CD4-positive, alpha-beta T cell treated with Interleukin-12 subunit alpha and Interleukin-12 subunit beta, for 1 hour (primary cell): Measurements from ENCODE around the gene AKAP6.

Experiments used
- DNase-seq: peaks from one replicate; pipeline ENCODE4 v3.0.0-alpha.2; 2020

AKAP6 gene

GRCh38 chr14:32722631-32723183 lies 393.6 kb downstream of the AKAP6 start:
- DNase-seq, result no peak

- no peak for DNase-seq
These were observed 395.9 kb downstream of the AKAP6 start for GRCh38 chr14:32724867-32725471.

- DNase-seq, result no peak
These were observed 397.4 kb downstream of the AKAP6 start for GRCh38 chr14:32726516-32726915.

- DNase-seq, result no peak
These were observed 398.7 kb downstream of the AKAP6 start for GRCh38 chr14:32727832-32728231.

- no peak for DNase-seq
These were observed 399.4 kb downstream of the AKAP6 start for GRCh38 chr14:32728526-32728925.

GRCh38 chr14:32728976-32729375 lies 399.9 kb downstream of the AKAP6 start:
- DNase-seq, result no peak

- DNase-seq, result no peak
These were observed 402.2 kb downstream of the AKAP6 start for GRCh38 chr14:32731249-32731648.

GRCh38 chr14:32733015-32733414 lies 403.9 kb downstream of the AKAP6 start:
- no peak for DNase-seq

- no peak for DNase-seq
These were observed 405.2 kb downstream of the AKAP6 start for GRCh38 chr14:32734261-32734660.

GRCh38 chr14:32737621-32738020 lies 408.5 kb downstream of the AKAP6 start:
- DNase-seq, result no peak

- DNase-seq, result no peak
These were observed 409.2 kb downstream of the AKAP6 start for GRCh38 chr14:32738206-32738871.

GRCh38 chr14:32744811-32745445 lies 415.8 kb downstream of the AKAP6 start:
- DNase-seq, result no peak

- no peak for DNase-seq
These were observed 425.1 kb downstream of the AKAP6 start for GRCh38 chr14:32754209-32754608.

- DNase-seq, result no peak
These were observed 427.1 kb downstream of the AKAP6 start for GRCh38 chr14:32756173-32756572.

GRCh38 chr14:32756775-32757174 lies 427.7 kb downstream of the AKAP6 start:
- no peak for DNase-seq

GRCh38 chr14:32757568-32757967 lies 428.5 kb downstream of the AKAP6 start:
- DNase-seq, result no peak

GRCh38 chr14:32761381-32761968 lies 432.4 kb downstream of the AKAP6 start:
- no peak for DNase-seq

- no peak for DNase-seq
These were observed 433.8 kb downstream of the AKAP6 start for GRCh38 chr14:32762886-32763285.

- no peak for DNase-seq
These were observed 434.6 kb downstream of the AKAP6 start for GRCh38 chr14:32763673-32764072.

- no peak for DNase-seq
These were observed 435.0 kb downstream of the AKAP6 start for GRCh38 chr14:32764131-32764530.

GRCh38 chr14:32770422-32770821 lies 441.3 kb downstream of the AKAP6 start:
- no peak for DNase-seq

- no peak for DNase-seq
These were observed 445.1 kb downstream of the AKAP6 start for GRCh38 chr14:32774214-32774613.

GRCh38 chr14:32779840-32780239 lies 450.7 kb downstream of the AKAP6 start:
- no peak for DNase-seq

GRCh38 chr14:32784405-32784804 lies 455.3 kb downstream of the AKAP6 start:
- DNase-seq, result no peak
